ENCODE measurements around the gene TMOD3. TPM values are rescaled to one million over a fixed set of nuclear protein-coding genes. Genes with fewer than 3 reads are reported as not detected.
A peak's percentile ranks its signal among the peaks of the same experiment; 100 is the strongest.
"Not testable (repeated sequence)": the region's sequence is repeated elsewhere in the genome, so short reads cannot be mapped to it uniquely, and the experiment has no call there.

Gene TMOD3
- polyA plus RNA-seq, 2 of the 4 experiments (the other 2 are of a cell fraction): 57.5 to 111 TPM

- TF ChIP-seq EP300 (IDR thresholded peaks at IDR 0.05) (no peak), CTCF (IDR thresholded peaks at IDR 0.05) (no peak), NPAS2 (CRISPR knock-in tag; IDR thresholded peaks at IDR 0.05; ENCODE audit: borderline replicate concordance) (no peak), KDM1A (IDR thresholded peaks at IDR 0.05; ENCODE audit: low read depth) (no peak)
- Histone ChIP-seq H3K9me3 (peaks cover 19% of the 10 kb centered on the region), H3K4me2 (no peak overlapping the region), H3K4me1 (peaks cover 20% of the 10 kb centered on the region; the same call in 2 of the 3 replicates), H3K4me3 (no peak overlapping the region), H3K27ac (no peak overlapping the region)
- POLR2A ChIA-PET: no interaction called here
- DNase-seq (ENCODE audit: low read depth in 1 of 2, low spot score in 1 of 2) (no peak), FAIRE-seq (no peak), ATAC-seq (no peak)
- CTCF ChIA-PET: interaction anchor here (0.7 to 22.4 kb wide), 5 partner anchors 8 to 359 kb away, joined by 3 to 597 read pairs (median 5); no protein-coding TSS in a partner anchor
- WGBS (ENCODE audit: missing lambda C conversion rate): 69% methylated on average over 3 of the region's 3 CpGs
Measured at GRCh38 chr15:51783967-51784366, 45.5 kb upstream of the TMOD3 start.

- Histone ChIP-seq H3K9me3 (peaks cover 19% of the 10 kb centered on the region), H3K4me2 (peak overlapping the region; percentile 67), H3K4me1 (peaks cover 12% of the 10 kb centered on the region; the same call in 2 of the 3 replicates), H3K27ac (peak overlapping the region; percentile 54 to 70)
- not testable (repeated sequence) for H3K4me3 ChIP-seq; FAIRE-seq; TF ChIP-seq FOSL2 (IDR thresholded peaks at IDR 0.05)
- ChIA-PET POLR2A (interaction anchor here (0.9 to 1.0 kb wide), 2 partner anchors 10 to 88 kb away, joined by 3 read pairs; no protein-coding TSS in a partner anchor), CTCF (interaction anchor here (0.6 to 5.7 kb wide), 13 partner anchors 9 to 130 kb away, joined by 3 to 37 read pairs (median 5); no protein-coding TSS in a partner anchor)
- TF ChIP-seq MAX (IDR thresholded peaks at IDR 0.05): peak; percentile 66
- TF ChIP-seq FOSL2 (CRISPR knock-in tag; IDR thresholded peaks at IDR 0.05): peak; percentile 72
- WGBS (ENCODE audit: missing lambda C conversion rate): 64% methylated on average over 8 of the region's 11 CpGs
- peak in 1 of 2 experiments; percentile 91 for DNase-seq (ENCODE audit: low read depth in 1 of 2, low spot score in 1 of 2)
- ATAC-seq: peak; percentile 62 to 93; a peak in 4 of 6 replicates
Measured at GRCh38 chr15:51787130-51787529, 42.3 kb upstream of the TMOD3 start.

GRCh38 chr15:51792474-51792873 lies 37.0 kb upstream of the TMOD3 start:
- peaks cover 26% of the 10 kb centered on the region for H3K4me1 ChIP-seq
- ATAC-seq; H3K4me2 ChIP-seq; FAIRE-seq; POLR2A ChIA-PET; DNase-seq (ENCODE audit: low read depth in 1 of 2, low spot score in 1 of 2); H3K27ac ChIP-seq; CTCF ChIA-PET; H3K4me3 ChIP-seq; H3K9me3 ChIP-seq: not testable (repeated sequence)
- 95% methylated on average over 4 of the region's 4 CpGs for WGBS (ENCODE audit: missing lambda C conversion rate)

GRCh38 chr15:51793521-51794305 lies 35.7 kb upstream of the TMOD3 start:
- peaks cover 36% of the 10 kb centered on the region for H3K4me1 ChIP-seq
- CTCF ChIA-PET: interaction anchor here (1.5 kb wide), 1 partner anchor 144 kb away, joined by 5 read pairs; no protein-coding TSS in a partner anchor
- DNase-seq (ENCODE audit: low read depth in 1 of 2, low spot score in 1 of 2) (no peak), FAIRE-seq (no peak), ATAC-seq (no peak)
- H3K4me2 ChIP-seq: no peak overlapping the region; the same call in 2 of the 3 replicates
- no peak overlapping the region for H3K4me3 ChIP-seq
- H3K27ac ChIP-seq: 0 out of 6 replicates have a peak overlapping the region, but pooled peaks of 1 of the 2 experiments have one; percentile 5
- POLR2A ChIA-PET: no interaction called here
- H3K9me3 ChIP-seq: no peaks in the 10 kb centered on the region
- 55% methylated on average over 4 of the region's 4 CpGs for WGBS (ENCODE audit: missing lambda C conversion rate)
- TF ChIP-seq KDM1A (IDR thresholded peaks at IDR 0.05; ENCODE audit: low read depth) (no peak), SMC3 (IDR thresholded peaks at IDR 0.05) (no peak), HEYL (CRISPR knock-in tag; IDR thresholded peaks at IDR 0.05) (no peak), ZNF302 (CRISPR knock-in tag; IDR thresholded peaks at IDR 0.05) (no peak), BCL3 (IDR thresholded peaks at IDR 0.05) (no peak), REST (IDR thresholded peaks at IDR 0.05) (no peak), POLR2AphosphoS2 (conservative IDR thresholded peaks at IDR 0.05; ENCODE audit: low read length) (no peak), CHD2 (IDR thresholded peaks at IDR 0.05; ENCODE audit: low read length, partially characterized antibody) (no peak), FOSB (CRISPR knock-in tag; IDR thresholded peaks at IDR 0.05) (no peak), ZSCAN20 (CRISPR knock-in tag; IDR thresholded peaks at IDR 0.05) (no peak), HES2 (IDR thresholded peaks at IDR 0.05) (no peak), ZC3H11A (IDR thresholded peaks at IDR 0.05) (no peak), CBX8 (IDR thresholded peaks at IDR 0.05) (no peak), RNF2 (IDR thresholded peaks at IDR 0.05; ENCODE audit: borderline replicate concordance, low read depth) (no peak), FOSL2 (IDR thresholded peaks at IDR 0.05) (no peak), FOSL2 (CRISPR knock-in tag; IDR thresholded peaks at IDR 0.05) (no peak)
